Measurements from ENCODE around the gene MGMT. TPM values are rescaled to one million over a fixed set of nuclear protein-coding genes. Genes with fewer than 3 reads are reported as not detected.
A peak's percentile ranks its signal among the peaks of the same experiment; 100 is the strongest.

The MGMT gene
- polyA plus RNA-seq, 1 of the 3 experiments (the other 2 are of a cell fraction): 10.8 TPM

DNA sequence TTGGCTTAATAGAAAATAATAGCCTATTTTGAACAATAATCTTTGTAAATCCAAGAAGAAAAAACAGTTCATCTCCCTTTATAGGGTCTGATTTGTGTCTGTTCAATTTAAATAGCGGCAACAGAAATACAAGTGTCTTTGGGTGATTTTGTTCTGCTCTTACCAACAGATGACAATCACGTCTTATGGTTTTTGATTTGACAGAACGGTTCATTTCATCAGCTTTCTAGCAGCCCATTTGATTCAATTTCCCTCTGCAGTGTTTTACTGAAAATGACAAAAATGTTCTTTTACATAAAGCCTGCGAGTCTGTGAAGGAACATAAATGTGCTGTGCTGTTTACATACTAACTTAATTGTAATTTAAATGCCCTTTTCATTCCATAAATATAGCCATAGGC lies 180.5 kb downstream of the MGMT start:
- TF ChIP-seq FOSL2 (IDR thresholded peaks at IDR 0.05; ENCODE audit: borderline replicate concordance, low read depth) (no peak), RXRA (IDR thresholded peaks at IDR 0.05; ENCODE audit: borderline replicate concordance, low read depth) (no peak), RCOR1 (IDR thresholded peaks at IDR 0.05; ENCODE audit: low read length) (no peak), RFX5 (IDR thresholded peaks at IDR 0.05; ENCODE audit: low read length) (peak; percentile 95), TEAD4 (IDR thresholded peaks at IDR 0.05; ENCODE audit: borderline replicate concordance, insufficient read depth) (no peak), FOXJ3 (CRISPR knock-in tag; IDR thresholded peaks at IDR 0.05) (no peak), SIN3A (IDR thresholded peaks at IDR 0.05; ENCODE audit: borderline replicate concordance, low read depth, low read length) (no peak), NFIC (IDR thresholded peaks at IDR 0.05; ENCODE audit: borderline replicate concordance) (no peak)
- TF ChIP-seq, protein P1, sequence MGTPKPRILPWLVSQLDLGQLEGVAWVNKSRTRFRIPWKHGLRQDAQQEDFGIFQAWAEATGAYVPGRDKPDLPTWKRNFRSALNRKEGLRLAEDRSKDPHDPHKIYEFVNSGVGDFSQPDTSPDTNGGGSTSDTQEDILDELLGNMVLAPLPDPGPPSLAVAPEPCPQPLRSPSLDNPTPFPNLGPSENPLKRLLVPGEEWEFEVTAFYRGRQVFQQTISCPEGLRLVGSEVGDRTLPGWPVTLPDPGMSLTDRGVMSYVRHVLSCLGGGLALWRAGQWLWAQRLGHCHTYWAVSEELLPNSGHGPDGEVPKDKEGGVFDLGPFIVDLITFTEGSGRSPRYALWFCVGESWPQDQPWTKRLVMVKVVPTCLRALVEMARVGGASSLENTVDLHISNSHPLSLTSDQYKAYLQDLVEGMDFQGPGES (IDR thresholded peaks at IDR 0.05; ENCODE audit: low read depth, low read length): no peak
- 46% methylated on average over 4 of the region's 4 CpGs for WGBS (ENCODE audit: low lambda C conversion rate)
- CTCF ChIA-PET: interaction anchor here (1.4 kb wide), 1 partner anchor 53 kb away, joined by 3 read pairs; no protein-coding TSS in a partner anchor
- H3F3A ChIP-seq (replicated peaks; ENCODE audit: insufficient read depth): no peaks in the 10 kb centered on the region
- H3K36me3 ChIP-seq (replicated peaks in 1 of 2; ENCODE audit: control insufficient read depth in 1 of 2, insufficient read depth in 2 of 2, low read length in 1 of 2): no peaks in the 10 kb centered on the region
- no peaks in the 10 kb centered on the region for H3K9me2 ChIP-seq
- H3K9ac ChIP-seq: no peak overlapping the region
- POLR2A ChIA-PET: no interaction called here
- no peak overlapping the region for H3K4me3 ChIP-seq (ENCODE audit: low read depth in 2 of 2, low read length in 1 of 2)
- H3K4me2 ChIP-seq: no peak overlapping the region
- H4K20me1 ChIP-seq (ENCODE audit: insufficient read depth): no peaks in the 10 kb centered on the region
- no peaks in the 10 kb centered on the region for H3K27me3 ChIP-seq (ENCODE audit: insufficient read depth)
- no peak for DNase-seq
- no peaks in the 10 kb centered on the region for H3K79me2 ChIP-seq (ENCODE audit: insufficient read depth)
- no peak overlapping the region for H3K27ac ChIP-seq (ENCODE audit: low read depth in 2 of 2, low read length in 1 of 2)
- H2AFZ ChIP-seq (ENCODE audit: low read depth): no peak overlapping the region
- H3K9me3 ChIP-seq: no peaks in the 10 kb centered on the region
- no peaks in the 10 kb centered on the region; a peak in 1 of 4 replicates for H3K4me1 ChIP-seq (ENCODE audit: control insufficient read depth in 1 of 2, insufficient read depth in 2 of 2, low read depth in 1 of 2, low read length in 1 of 2)

DNA sequence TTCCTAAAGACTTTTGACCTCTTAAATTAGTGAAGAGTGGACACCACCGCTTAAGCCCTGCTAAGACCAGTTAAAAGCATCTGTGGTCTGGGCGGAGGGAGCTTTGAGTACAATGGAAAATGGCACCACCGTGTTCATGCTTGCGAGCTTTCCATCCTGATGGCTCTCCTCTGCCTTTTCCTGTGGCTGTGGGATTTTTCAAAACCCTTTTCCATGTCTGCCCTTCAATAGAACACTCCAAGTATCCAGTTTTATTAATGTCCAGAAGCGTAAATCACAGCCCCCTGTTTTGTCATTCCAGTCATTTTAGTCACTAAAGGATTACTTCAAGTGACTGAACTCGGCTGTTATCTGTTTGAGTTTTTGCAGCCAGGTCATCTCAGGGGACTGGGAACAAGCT lies 181.8 kb downstream of the MGMT start:
- H3K9me2 ChIP-seq: no peaks in the 10 kb centered on the region
- H3K4me2 ChIP-seq: no peak overlapping the region
- H3K4me3 ChIP-seq (ENCODE audit: low read depth in 2 of 2, low read length in 1 of 2): no peak overlapping the region
- no peaks in the 10 kb centered on the region for H3K9me3 ChIP-seq
- H3K27ac ChIP-seq (ENCODE audit: low read depth in 2 of 2, low read length in 1 of 2): no peak overlapping the region
- H2AFZ ChIP-seq (ENCODE audit: low read depth): no peak overlapping the region
- POLR2A ChIA-PET: no interaction called here
- H3F3A ChIP-seq (replicated peaks; ENCODE audit: insufficient read depth): no peaks in the 10 kb centered on the region
- no peak for DNase-seq
- CTCF ChIA-PET: interaction anchor here (1.4 kb wide), 1 partner anchor 54 kb away, joined by 3 read pairs; no protein-coding TSS in a partner anchor
- H3K79me2 ChIP-seq (ENCODE audit: insufficient read depth): no peaks in the 10 kb centered on the region
- no peak overlapping the region for H3K9ac ChIP-seq
- no peaks in the 10 kb centered on the region for H3K27me3 ChIP-seq (ENCODE audit: insufficient read depth)
- H3K36me3 ChIP-seq (replicated peaks in 1 of 2; ENCODE audit: control insufficient read depth in 1 of 2, insufficient read depth in 2 of 2, low read length in 1 of 2): no peaks in the 10 kb centered on the region
- TF ChIP-seq RAD21 (IDR thresholded peaks at IDR 0.05; ENCODE audit: low read length): no peak
- no peak for TF ChIP-seq POLR2AphosphoS5 (IDR thresholded peaks at IDR 0.05; ENCODE audit: low read depth, low read length)
- TF ChIP-seq, protein P2, sequence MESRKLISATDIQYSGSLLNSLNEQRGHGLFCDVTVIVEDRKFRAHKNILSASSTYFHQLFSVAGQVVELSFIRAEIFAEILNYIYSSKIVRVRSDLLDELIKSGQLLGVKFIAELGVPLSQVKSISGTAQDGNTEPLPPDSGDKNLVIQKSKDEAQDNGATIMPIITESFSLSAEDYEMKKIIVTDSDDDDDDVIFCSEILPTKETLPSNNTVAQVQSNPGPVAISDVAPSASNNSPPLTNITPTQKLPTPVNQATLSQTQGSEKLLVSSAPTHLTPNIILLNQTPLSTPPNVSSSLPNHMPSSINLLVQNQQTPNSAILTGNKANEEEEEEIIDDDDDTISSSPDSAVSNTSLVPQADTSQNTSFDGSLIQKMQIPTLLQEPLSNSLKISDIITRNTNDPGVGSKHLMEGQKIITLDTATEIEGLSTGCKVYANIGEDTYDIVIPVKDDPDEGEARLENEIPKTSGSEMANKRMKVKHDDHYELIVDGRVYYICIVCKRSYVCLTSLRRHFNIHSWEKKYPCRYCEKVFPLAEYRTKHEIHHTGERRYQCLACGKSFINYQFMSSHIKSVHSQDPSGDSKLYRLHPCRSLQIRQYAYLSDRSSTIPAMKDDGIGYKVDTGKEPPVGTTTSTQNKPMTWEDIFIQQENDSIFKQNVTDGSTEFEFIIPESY (IDR thresholded peaks at IDR 0.05; ENCODE audit: borderline replicate concordance, low read depth): no peak
- TF ChIP-seq EZH2phosphoT487 (IDR thresholded peaks at IDR 0.05; ENCODE audit: borderline replicate concordance, low read depth): no peak
- 59% methylated on average over 6 of the region's 6 CpGs for WGBS (ENCODE audit: low lambda C conversion rate)
- H3K4me1 ChIP-seq (ENCODE audit: control insufficient read depth in 1 of 2, insufficient read depth in 2 of 2, low read depth in 1 of 2, low read length in 1 of 2): no peaks in the 10 kb centered on the region; a peak in 1 of 4 replicates
- H4K20me1 ChIP-seq (ENCODE audit: insufficient read depth): no peaks in the 10 kb centered on the region

Data from SK-N-SH (cell line).